Stimulated activated CD4-positive, alpha-beta T cell treated with anti-CD3 and anti-CD28 coated beads, Interleukin-4, amount 100 ng/mL, for 48 hours (primary cell): ENCODE results near the gene LRRC55.
"Not testable (repeated sequence)": the region's sequence is repeated elsewhere in the genome, so short reads cannot be mapped to it uniquely, and the experiment has no call there.

ENCODE experiments used
- DNase-seq, 2 donors: peaks; one replicate each; pipeline ENCODE4 v3.0.0-alpha.2; 2020; ENCODE audit warnings: low read depth in 2 of 2

LRRC55 gene

GRCh38 chr11:57161351-57161750, 20.4 kb upstream of the LRRC55 start:
- DNase-seq: no peak

- DNase-seq: no peak
Measured at GRCh38 chr11:57162179-57162898, 19.4 kb upstream of the LRRC55 start.

- no peak for DNase-seq
Measured at GRCh38 chr11:57163160-57163868, 18.4 kb upstream of the LRRC55 start.

- DNase-seq: no peak
Measured at GRCh38 chr11:57164317-57164716, 17.4 kb upstream of the LRRC55 start.

GRCh38 chr11:57167125-57167846, 14.5 kb upstream of the LRRC55 start:
- DNase-seq: no peak

GRCh38 chr11:57169732-57170313, 11.9 kb upstream of the LRRC55 start:
- DNase-seq: not testable (repeated sequence)

GRCh38 chr11:57172031-57172430, 9.7 kb upstream of the LRRC55 start:
- no peak for DNase-seq

GRCh38 chr11:57174656-57175055, 7.1 kb upstream of the LRRC55 start:
- DNase-seq: no peak

- no peak for DNase-seq
Measured at GRCh38 chr11:57175478-57175877, 6.3 kb upstream of the LRRC55 start.

- DNase-seq: no peak
Measured at GRCh38 chr11:57178334-57178733, 3.4 kb upstream of the LRRC55 start.

GRCh38 chr11:57179681-57180080, 2.1 kb upstream of the LRRC55 start:
- DNase-seq: no peak

GRCh38 chr11:57180081-57180561, 1.6 kb upstream of the LRRC55 start:
- DNase-seq: no peak

GRCh38 chr11:57180964-57181363, 789 bp upstream of the LRRC55 start:
- no peak for DNase-seq

- no peak for DNase-seq
Measured at GRCh38 chr11:57182896-57183295, 1.1 kb downstream of the LRRC55 start.

GRCh38 chr11:57190548-57190947, 8.8 kb downstream of the LRRC55 start:
- DNase-seq: no peak

- DNase-seq: no peak
Measured at GRCh38 chr11:57191311-57192219, 9.8 kb downstream of the LRRC55 start.

GRCh38 chr11:57192316-57192715, 10.6 kb downstream of the LRRC55 start:
- no peak for DNase-seq

GRCh38 chr11:57196596-57196995, 14.8 kb downstream of the LRRC55 start:
- no peak for DNase-seq

GRCh38 chr11:57197762-57198161, 16.0 kb downstream of the LRRC55 start:
- no peak for DNase-seq

- DNase-seq: no peak
Measured at GRCh38 chr11:57199330-57199729, 17.6 kb downstream of the LRRC55 start.

GRCh38 chr11:57200917-57201316, 19.2 kb downstream of the LRRC55 start:
- DNase-seq: no peak
